Endothelial cell (in vitro differentiated cells): ENCODE measurements around the gene SPRED2. TPM values are rescaled to one million over a fixed set of nuclear protein-coding genes. Genes with fewer than 3 reads are reported as not detected.

Experiments used
- DNase-seq: peaks from one replicate; pipeline ENCODE4 v3.0.0; 2021; ENCODE audit warnings: low spot score
- H3K27ac Mint-ChIP-seq: one replicate; pipeline ENCODE4 v1.8.0; 2021; ENCODE audit warnings: mixed read lengths, inconsistent platforms; ENCODE audit not compliant: unreplicated experiment
- H3K27me3 Mint-ChIP-seq: one replicate; pipeline ENCODE4 v1.8.0; 2021; ENCODE audit warnings: mild to moderate bottlenecking, moderate library complexity, mixed read lengths, inconsistent platforms; ENCODE audit not compliant: unreplicated experiment
- H3K36me3 Mint-ChIP-seq: one replicate; pipeline ENCODE4 v1.8.0; 2021; ENCODE audit warnings: mild to moderate bottlenecking, low read depth, mixed read lengths, inconsistent platforms; ENCODE audit not compliant: unreplicated experiment
- H3K4me1 Mint-ChIP-seq: one replicate; pipeline ENCODE4 v1.8.0; 2021; ENCODE audit warnings: mild to moderate bottlenecking, mixed read lengths, inconsistent platforms; ENCODE audit not compliant: unreplicated experiment
- H3K4me3 Mint-ChIP-seq: one replicate; pipeline ENCODE4 v1.8.0; 2021; ENCODE audit warnings: mild to moderate bottlenecking, mixed read lengths, inconsistent platforms; ENCODE audit not compliant: unreplicated experiment
- H3K9me3 Mint-ChIP-seq: one replicate; pipeline ENCODE4 v1.8.0; 2021; ENCODE audit warnings: mixed read lengths, inconsistent platforms; ENCODE audit not compliant: unreplicated experiment
- total RNA-seq: library from RNA; stranded (reverse); fragmentation: NEBNext Ultra II Directional; extraction: Animal tissue kit (Norgen Biotek cat#: 25700); gene quantifications from one replicate; pipeline ENCODE4 v1.2.1, GENCODE V29; 2021; ENCODE audit not compliant: unreplicated experiment
- TF ChIP-seq, protein P1 (sequence below): fragments of 200-600 bp; sonication (generic); IDR thresholded peaks from one replicate; pipeline ENCODE4 v1.5.0; 2021; ENCODE audit warnings: antibody characterized with exemption; ENCODE audit not compliant: unreplicated experiment

SPRED2 gene
- total RNA-seq, 1 donor from 2014 or later = 17.6 TPM

DNA sequence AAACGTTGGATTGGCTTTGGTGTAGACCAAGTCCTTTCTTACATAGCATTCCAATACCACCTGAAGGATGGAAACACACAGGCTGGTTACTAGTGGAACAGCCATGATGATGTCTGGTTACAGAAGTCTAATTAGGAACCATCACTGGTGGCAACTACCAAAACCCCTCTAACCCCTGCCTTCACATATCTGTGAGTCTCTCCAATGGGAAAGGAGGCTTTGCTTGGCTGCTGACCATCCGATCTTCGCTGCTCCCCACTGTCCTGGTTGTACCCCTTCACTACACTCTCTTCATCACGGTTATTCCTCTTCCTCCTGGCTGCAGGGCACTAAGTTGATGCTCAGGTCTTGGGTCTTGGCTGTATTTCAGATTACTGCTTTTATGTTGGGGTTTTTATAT lies 97.7 kb downstream of the SPRED2 start:
- H3K4me1 Mint-ChIP-seq = peaks cover 3% of the 10 kb centered on the region
- no peak for DNase-seq
- H3K9me3 Mint-ChIP-seq = no peaks in the 10 kb centered on the region
- H3K27me3 Mint-ChIP-seq = peaks cover 4% of the 10 kb centered on the region
- TF ChIP-seq, protein P1, sequence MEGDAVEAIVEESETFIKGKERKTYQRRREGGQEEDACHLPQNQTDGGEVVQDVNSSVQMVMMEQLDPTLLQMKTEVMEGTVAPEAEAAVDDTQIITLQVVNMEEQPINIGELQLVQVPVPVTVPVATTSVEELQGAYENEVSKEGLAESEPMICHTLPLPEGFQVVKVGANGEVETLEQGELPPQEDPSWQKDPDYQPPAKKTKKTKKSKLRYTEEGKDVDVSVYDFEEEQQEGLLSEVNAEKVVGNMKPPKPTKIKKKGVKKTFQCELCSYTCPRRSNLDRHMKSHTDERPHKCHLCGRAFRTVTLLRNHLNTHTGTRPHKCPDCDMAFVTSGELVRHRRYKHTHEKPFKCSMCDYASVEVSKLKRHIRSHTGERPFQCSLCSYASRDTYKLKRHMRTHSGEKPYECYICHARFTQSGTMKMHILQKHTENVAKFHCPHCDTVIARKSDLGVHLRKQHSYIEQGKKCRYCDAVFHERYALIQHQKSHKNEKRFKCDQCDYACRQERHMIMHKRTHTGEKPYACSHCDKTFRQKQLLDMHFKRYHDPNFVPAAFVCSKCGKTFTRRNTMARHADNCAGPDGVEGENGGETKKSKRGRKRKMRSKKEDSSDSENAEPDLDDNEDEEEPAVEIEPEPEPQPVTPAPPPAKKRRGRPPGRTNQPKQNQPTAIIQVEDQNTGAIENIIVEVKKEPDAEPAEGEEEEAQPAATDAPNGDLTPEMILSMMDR = no peak
- no peak overlapping the region for H3K4me3 Mint-ChIP-seq
- H3K36me3 Mint-ChIP-seq = peaks cover 13% of the 10 kb centered on the region
- H3K27ac Mint-ChIP-seq = no peak overlapping the region

DNA sequence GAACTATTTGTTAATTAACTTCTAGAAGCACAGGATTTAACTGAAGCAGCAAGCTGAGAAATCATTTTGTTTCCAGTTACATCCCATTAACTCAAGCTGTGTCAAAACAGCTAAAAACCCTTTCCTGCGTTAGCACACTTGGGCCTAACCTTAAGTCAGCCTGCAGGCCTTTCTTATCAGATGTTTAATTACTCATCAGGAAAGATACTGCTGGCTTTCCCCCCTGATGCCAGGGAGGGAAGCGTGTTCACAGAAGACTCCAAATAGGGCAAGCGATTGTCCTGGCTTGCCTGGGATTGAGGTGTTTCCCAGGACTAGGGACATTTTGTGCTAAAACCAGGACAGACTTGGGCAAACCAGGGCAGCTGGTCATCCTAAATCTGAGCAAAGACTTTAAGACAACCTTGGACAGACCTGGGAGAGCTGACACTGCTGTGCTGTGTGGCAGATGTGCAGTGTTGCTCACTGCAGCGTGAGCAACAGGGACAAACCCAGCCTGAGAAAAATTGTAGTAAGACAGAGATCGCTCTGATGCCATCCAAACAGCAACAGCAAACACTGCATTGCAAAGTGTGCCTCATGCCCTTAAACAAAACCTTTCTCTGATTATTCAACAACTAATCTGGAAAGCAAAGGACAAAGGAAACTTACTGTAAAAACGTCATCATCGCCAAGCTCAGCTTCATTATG lies 100.9 kb downstream of the SPRED2 start:
- TF ChIP-seq, protein P1 = no peak
- H3K4me3 Mint-ChIP-seq = no peak overlapping the region
- no peak for DNase-seq
- H3K27ac Mint-ChIP-seq = no peak overlapping the region
- peaks cover 10% of the 10 kb centered on the region for H3K36me3 Mint-ChIP-seq
- peaks cover 6% of the 10 kb centered on the region for H3K4me1 Mint-ChIP-seq
- H3K27me3 Mint-ChIP-seq = peaks cover 2% of the 10 kb centered on the region
- no peaks in the 10 kb centered on the region for H3K9me3 Mint-ChIP-seq

DNA sequence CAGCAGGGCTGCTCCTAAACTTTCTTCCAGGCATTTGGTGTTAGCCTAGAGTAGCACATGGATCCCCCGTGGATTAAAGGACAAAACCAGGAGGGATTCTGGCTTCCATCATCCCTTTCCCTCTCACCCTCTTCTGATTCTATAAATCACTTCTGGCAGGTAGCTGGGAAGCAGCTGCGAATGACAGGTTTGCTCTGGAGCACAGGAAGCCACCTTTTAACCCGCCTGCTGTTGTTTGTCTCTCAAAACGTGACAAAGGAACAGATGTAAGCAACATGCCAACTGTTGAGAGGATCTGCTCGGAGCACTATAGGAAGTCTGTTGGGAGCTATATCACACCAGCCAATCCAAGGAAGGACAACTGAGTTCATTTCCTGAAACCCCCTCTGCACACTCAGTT lies 102.9 kb downstream of the SPRED2 start:
- no peak for DNase-seq
- Mint-ChIP-seq H3K4me3 (no peak overlapping the region), H3K27ac (no peak overlapping the region), H3K9me3 (no peaks in the 10 kb centered on the region), H3K27me3 (no peaks in the 10 kb centered on the region), H3K4me1 (peaks cover 6% of the 10 kb centered on the region), H3K36me3 (peaks cover 3% of the 10 kb centered on the region)
- TF ChIP-seq, protein P1 = no peak

GRCh38 chr2:65326276-65326675 lies 106.1 kb downstream of the SPRED2 start:
- Mint-ChIP-seq H3K4me3 (no peak overlapping the region), H3K4me1 (peaks cover 6% of the 10 kb centered on the region), H3K9me3 (no peaks in the 10 kb centered on the region), H3K27me3 (no peaks in the 10 kb centered on the region), H3K27ac (no peak overlapping the region), H3K36me3 (no peaks in the 10 kb centered on the region)
- TF ChIP-seq, protein P1 = no peak
- DNase-seq = no peak

- no peaks in the 10 kb centered on the region for H3K27me3 Mint-ChIP-seq
- no peak for DNase-seq
- TF ChIP-seq, protein P1 = no peak
- no peaks in the 10 kb centered on the region for H3K36me3 Mint-ChIP-seq
- H3K4me3 Mint-ChIP-seq = no peak overlapping the region
- H3K9me3 Mint-ChIP-seq = no peaks in the 10 kb centered on the region
- H3K4me1 Mint-ChIP-seq = peaks cover 6% of the 10 kb centered on the region
- no peak overlapping the region for H3K27ac Mint-ChIP-seq
These were observed 107.3 kb downstream of the SPRED2 start for GRCh38 chr2:65325066-65325465.
